Upper lobe of left lung (tissue), 6 donors: ENCODE results near the gene RAPGEF1. TPM values are rescaled to one million over a fixed set of nuclear protein-coding genes. Genes with fewer than 3 reads are reported as not detected.

Experiments used
- ATAC-seq, 2 donors: fragments of 200-7000 bp; cut with Tn5 transposase; one replicate each; pipeline ENCODE4 v1.9.1; 2022; ENCODE audit warnings: mild to moderate bottlenecking in 2 of 2, moderate library complexity in 2 of 2; ENCODE audit not compliant: low FRiP score in 2 of 2
- DNase-seq, 2 donors: peaks; one replicate each; pipeline ENCODE4 v3.0.0-alpha.2; 2019 to 2020
- H3K27ac ChIP-seq, 4 donors: fragments of 200-600 bp; sonication (generic); one replicate each; pipeline ENCODE4 v1.5.1; 2016 to 2019
- H3K27me3 ChIP-seq, 4 donors: fragments of 200-600 bp; sonication (generic); one replicate each; pipeline ENCODE4 v1.5.1; 2017 to 2019
- H3K36me3 ChIP-seq, 4 donors: fragments of 200-600 bp; sonication (generic); one replicate each; pipeline ENCODE4 v1.5.1; 2016 to 2019
- H3K4me1 ChIP-seq, 4 donors: fragments of 200-600 bp; sonication (generic); one replicate each; pipeline ENCODE4 v1.5.1; 2018 to 2019
- H3K4me3 ChIP-seq, 4 donors: fragments of 200-600 bp; sonication (generic); one replicate each; pipeline ENCODE4 v1.5.1; 2017 to 2019; ENCODE audit warnings: mild to moderate bottlenecking in 2 of 4, moderate library complexity in 1 of 4
- H3K9me3 ChIP-seq, 4 donors: fragments of 200-600 bp; sonication (generic); one replicate each; pipeline ENCODE4 v1.5.1; 2018 to 2019
- EP300 ChIP-seq, 4 donors: sonication (generic); formaldehyde crosslinking; IDR thresholded peaks; one replicate each; pipeline ENCODE4 v1.5.1; 2017; ENCODE audit warnings: antibody characterized with exemption in 4 of 4, control low read depth in 2 of 4
- POLR2A ChIP-seq, 4 donors: fragments of 450-650 bp; IDR thresholded peaks; one replicate each; pipeline ENCODE4 v1.5.1; 2016 to 2017; ENCODE audit warnings: antibody characterized with exemption in 4 of 4, mild to moderate bottlenecking in 2 of 4
- POLR2AphosphoS5 ChIP-seq, 2 donors: sonication (generic); formaldehyde crosslinking; IDR thresholded peaks; one replicate each; pipeline ENCODE4 v1.5.1; 2017; ENCODE audit warnings: antibody characterized with exemption in 2 of 2
- WGBS, 2 donors: methylation state at CpG; one replicate each; pipeline ENCODE4 v1.1.5; 2017 to 2018; 5-methylcytosine and 5-hydroxymethylcytosine counted together
- total RNA-seq, 6 donors: library from RNA; depleted of rRNA in 4 of 6; stranded (reverse); fragments of >200 nt in 4 of 6; gene quantifications; one replicate each; pipeline versions ENCODE4 v1.1.0 to v1.2.1, GENCODE V29; 2016 to 2021
- TF ChIP-seq, protein P1 (sequence below), 6 experiments: fragments of 450-650 bp in 4 of 6; fragments of 200-600 bp in 2 of 6; sonication (generic) in 2 of 6; IDR thresholded peaks; one replicate each; pipeline ENCODE4 v1.5.1; 2016 to 2019; ENCODE audit warnings: antibody characterized with exemption in 6 of 6
- donor health status: DM: no; HTN: no; CAD: no; lungs with moderate emphysema.
- donor health status: DM: no; HTN: yes; CAD: no; lungs with severe emphysema.

Gene RAPGEF1, protein sequence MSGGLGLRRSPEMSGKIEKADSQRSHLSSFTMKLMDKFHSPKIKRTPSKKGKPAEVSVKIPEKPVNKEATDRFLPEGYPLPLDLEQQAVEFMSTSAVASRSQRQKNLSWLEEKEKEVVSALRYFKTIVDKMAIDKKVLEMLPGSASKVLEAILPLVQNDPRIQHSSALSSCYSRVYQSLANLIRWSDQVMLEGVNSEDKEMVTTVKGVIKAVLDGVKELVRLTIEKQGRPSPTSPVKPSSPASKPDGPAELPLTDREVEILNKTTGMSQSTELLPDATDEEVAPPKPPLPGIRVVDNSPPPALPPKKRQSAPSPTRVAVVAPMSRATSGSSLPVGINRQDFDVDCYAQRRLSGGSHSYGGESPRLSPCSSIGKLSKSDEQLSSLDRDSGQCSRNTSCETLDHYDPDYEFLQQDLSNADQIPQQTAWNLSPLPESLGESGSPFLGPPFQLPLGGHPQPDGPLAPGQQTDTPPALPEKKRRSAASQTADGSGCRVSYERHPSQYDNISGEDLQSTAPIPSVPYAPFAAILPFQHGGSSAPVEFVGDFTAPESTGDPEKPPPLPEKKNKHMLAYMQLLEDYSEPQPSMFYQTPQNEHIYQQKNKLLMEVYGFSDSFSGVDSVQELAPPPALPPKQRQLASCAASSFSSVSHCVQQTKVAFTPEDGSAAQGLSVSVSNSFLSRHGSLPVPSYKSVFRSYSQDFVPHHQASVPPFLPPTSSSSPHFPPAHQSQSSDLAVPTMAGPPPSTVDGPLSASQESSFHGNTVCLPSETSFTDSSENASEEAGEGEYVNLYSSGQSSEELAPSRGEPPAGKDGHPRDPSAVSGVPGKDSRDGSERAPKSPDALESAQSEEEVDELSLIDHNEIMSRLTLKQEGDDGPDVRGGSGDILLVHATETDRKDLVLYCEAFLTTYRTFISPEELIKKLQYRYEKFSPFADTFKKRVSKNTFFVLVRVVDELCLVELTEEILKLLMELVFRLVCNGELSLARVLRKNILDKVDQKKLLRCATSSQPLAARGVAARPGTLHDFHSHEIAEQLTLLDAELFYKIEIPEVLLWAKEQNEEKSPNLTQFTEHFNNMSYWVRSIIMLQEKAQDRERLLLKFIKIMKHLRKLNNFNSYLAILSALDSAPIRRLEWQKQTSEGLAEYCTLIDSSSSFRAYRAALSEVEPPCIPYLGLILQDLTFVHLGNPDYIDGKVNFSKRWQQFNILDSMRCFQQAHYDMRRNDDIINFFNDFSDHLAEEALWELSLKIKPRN (N-terminal part only)
- total RNA-seq, result 100 to 1,000 TPM in 2 of 6 donors, 10 to 100 TPM in 4; 82.8 to 161 (median 96.8) TPM

DNA sequence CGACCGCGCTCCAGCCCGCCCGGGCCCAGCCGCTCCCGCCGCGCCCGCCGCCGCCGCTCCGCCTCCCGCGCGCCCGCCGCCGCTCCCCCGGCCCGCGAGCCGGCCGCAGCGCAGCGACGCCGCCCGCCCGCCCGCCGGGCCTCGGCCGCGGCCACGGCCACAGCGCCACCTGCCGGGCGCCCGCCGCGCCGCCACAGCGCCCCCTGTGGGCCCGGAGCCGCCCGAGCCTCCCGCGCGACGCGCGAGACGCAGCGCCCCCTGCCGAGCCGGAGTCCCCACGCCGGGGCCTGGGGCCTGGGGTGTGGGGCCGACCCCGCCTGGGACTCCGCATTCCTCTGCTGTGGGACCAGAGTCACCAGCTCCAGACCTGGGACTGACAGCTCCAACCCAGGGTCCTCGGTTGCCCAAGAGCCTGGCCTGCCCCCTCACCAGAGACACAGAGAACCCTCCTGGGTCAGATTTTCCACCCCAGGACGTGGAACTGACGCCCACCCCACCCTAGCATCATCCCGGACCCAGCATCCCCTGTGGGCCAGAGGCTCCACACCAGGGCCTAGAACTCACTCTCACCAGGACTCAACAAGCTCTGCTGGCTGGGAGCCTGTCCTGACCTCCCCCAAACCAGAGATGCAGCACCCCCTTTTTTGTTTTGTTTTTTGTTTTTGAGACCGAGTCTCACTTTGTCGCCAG is at the start of gene RAPGEF1:
RAPGEF1 (minus strand) TSS at position 118 of the 690 bp plus-strand sequence. CDS start 246 bp downstream, outside the sequence.
- TF ChIP-seq POLR2AphosphoS5 (IDR thresholded peaks at IDR 0.05) (no peak), POLR2A (IDR thresholded peaks at IDR 0.05) (no peak), EP300 (IDR thresholded peaks at IDR 0.05) (no peak)
- TF ChIP-seq, protein P1, sequence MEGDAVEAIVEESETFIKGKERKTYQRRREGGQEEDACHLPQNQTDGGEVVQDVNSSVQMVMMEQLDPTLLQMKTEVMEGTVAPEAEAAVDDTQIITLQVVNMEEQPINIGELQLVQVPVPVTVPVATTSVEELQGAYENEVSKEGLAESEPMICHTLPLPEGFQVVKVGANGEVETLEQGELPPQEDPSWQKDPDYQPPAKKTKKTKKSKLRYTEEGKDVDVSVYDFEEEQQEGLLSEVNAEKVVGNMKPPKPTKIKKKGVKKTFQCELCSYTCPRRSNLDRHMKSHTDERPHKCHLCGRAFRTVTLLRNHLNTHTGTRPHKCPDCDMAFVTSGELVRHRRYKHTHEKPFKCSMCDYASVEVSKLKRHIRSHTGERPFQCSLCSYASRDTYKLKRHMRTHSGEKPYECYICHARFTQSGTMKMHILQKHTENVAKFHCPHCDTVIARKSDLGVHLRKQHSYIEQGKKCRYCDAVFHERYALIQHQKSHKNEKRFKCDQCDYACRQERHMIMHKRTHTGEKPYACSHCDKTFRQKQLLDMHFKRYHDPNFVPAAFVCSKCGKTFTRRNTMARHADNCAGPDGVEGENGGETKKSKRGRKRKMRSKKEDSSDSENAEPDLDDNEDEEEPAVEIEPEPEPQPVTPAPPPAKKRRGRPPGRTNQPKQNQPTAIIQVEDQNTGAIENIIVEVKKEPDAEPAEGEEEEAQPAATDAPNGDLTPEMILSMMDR (IDR thresholded peaks at IDR 0.05), result peak; percentile 98 to 100 (median 99)
- peaks cover 33 to 52% (median 38%) of the 10 kb centered on the region in 4 donors for H3K4me1 ChIP-seq
- peak within 1 kb of the TSS; percentile 21 to 80 (median 74) for H3K4me3 ChIP-seq
- no peaks in the 10 kb centered on the region for H3K27me3 ChIP-seq
- peak; percentile 78 to 98 for DNase-seq
- peak; percentile 91 for ATAC-seq
- WGBS, 2 donors, result 54 to 92% methylated on average over 5 to 9 of the region's 69 CpGs
- no peaks in the 10 kb centered on the region for H3K9me3 ChIP-seq
- no peaks in the 10 kb centered on the region for H3K36me3 ChIP-seq
- H3K27ac ChIP-seq, result peak within 1 kb of the TSS; percentile 84 to 97 (median 88)

DNA sequence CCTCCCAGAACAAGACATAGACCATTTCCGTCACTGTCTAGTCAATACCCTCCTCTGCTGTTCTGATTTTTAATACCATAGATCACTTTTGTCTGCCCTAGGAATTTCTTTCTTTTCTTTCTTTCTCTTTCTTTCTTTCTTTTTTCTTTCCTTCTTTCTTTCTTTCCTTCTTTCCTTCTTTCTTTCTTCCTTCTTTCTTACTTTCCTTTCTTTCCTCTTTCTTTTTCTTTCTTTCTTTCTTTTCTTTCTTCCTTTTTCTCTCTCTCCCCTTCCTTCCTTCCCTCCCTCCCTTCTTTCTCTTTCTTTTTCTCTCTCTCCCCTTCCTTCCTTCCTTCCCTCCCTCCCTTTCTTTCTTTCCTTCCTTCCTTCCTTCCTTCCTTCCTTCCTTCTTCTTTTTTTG is 49.0 kb upstream of the RAPGEF1 start:
- no peak overlapping the region for H3K4me3 ChIP-seq
- ATAC-seq (no peak), DNase-seq (no peak)
- no peaks in the 10 kb centered on the region for H3K4me1 ChIP-seq
- WGBS, 2 donors, result 88 to 89% methylated on average over 1 of the region's 1 CpG
- peaks cover 0 to 4% (median 0%) of the 10 kb centered on the region in 4 donors for H3K9me3 ChIP-seq
- TF ChIP-seq EP300 (IDR thresholded peaks at IDR 0.05) (no peak), POLR2AphosphoS5 (IDR thresholded peaks at IDR 0.05) (no peak), POLR2A (IDR thresholded peaks at IDR 0.05) (no peak)
- TF ChIP-seq, protein P1 (IDR thresholded peaks at IDR 0.05), result no peak
- H3K36me3 ChIP-seq, result no peaks in the 10 kb centered on the region
- no peaks in the 10 kb centered on the region for H3K27me3 ChIP-seq
- H3K27ac ChIP-seq, result no peak overlapping the region

DNA sequence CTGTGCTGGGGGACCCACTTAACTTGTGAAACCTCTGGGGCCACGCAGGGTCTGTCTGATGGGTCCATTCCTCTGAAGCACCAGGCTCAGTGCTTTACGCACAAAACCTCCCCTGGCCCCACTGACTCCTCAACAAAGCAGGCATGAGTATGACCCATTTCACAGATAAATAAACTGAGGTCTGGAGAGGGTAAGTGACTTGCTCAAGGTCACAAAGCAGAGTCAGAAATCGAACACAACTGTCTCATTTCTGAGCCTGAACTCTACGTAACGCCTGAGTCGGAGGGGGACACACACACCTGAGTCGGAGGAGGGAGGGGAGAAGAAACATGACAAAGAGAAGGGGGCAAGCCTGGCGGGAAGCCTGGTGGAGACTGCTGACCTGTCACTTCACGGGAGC is 48.0 kb upstream of the RAPGEF1 start:
- H3K9me3 ChIP-seq, result peaks cover 0 to 4% (median 0%) of the 10 kb centered on the region in 4 donors
- H3K36me3 ChIP-seq, result no peaks in the 10 kb centered on the region
- DNase-seq (no peak), ATAC-seq (no peak)
- no peaks in the 10 kb centered on the region for H3K4me1 ChIP-seq
- H3K27me3 ChIP-seq, result no peaks in the 10 kb centered on the region
- TF ChIP-seq, protein P1 (IDR thresholded peaks at IDR 0.05), result no peak
- TF ChIP-seq POLR2AphosphoS5 (IDR thresholded peaks at IDR 0.05) (no peak), POLR2A (IDR thresholded peaks at IDR 0.05) (no peak), EP300 (IDR thresholded peaks at IDR 0.05) (no peak)
- no peak overlapping the region for H3K4me3 ChIP-seq
- H3K27ac ChIP-seq, result no peak overlapping the region
- WGBS, 2 donors, result 69 to 75% methylated on average over 7 to 9 of the region's 9 CpGs
